Panc1 (cell line): ENCODE data around the gene HOXB3. TPM values are rescaled to one million over a fixed set of nuclear protein-coding genes. Genes with fewer than 3 reads are reported as not detected.

Experiments used
- ATAC-seq: fragments of 200-7000 bp; cut with Tn5 transposase; 2 replicates; pipeline ENCODE4 v1.9.1; 2020; ENCODE audit warnings: mild to moderate bottlenecking, moderate library complexity
- BruUV-seq: library from RNA; stranded (reverse); fragments of 400-500 nt; replicated peaks from 2 replicates; lab custom pipeline; 2021; lab: Mats Ljungman, UMichigan
- CTCF ChIA-PET: fragments of 300-600 bp; sonication (Branson Sonifier 250); formaldehyde crosslinking; loops from one replicate; lab custom pipeline; 2022; ENCODE audit warnings: antibody characterized with exemption; lab: Charles Lee
- POLR2A ChIA-PET: fragments of 300-600 bp; sonication (Branson Sonifier 250); formaldehyde crosslinking; loops from one replicate; lab custom pipeline; 2022; ENCODE audit warnings: antibody characterized with exemption; lab: Charles Lee
- DNase-seq: peaks from one replicate; pipeline ENCODE4 v3.0.0-alpha.2; 2010; ENCODE audit warnings: low read depth, low spot score
- H3K27ac ChIP-seq: 2 replicates; pipeline ENCODE4 v1.5.1; 2011; ENCODE audit warnings: mild to moderate bottlenecking, low read length, inconsistent platforms
- H3K27me3 ChIP-seq: fragments of 200-500 bp; sonication (Bioruptor generic); 2 replicates; pipeline ENCODE4 v1.6.0; 2014; ENCODE audit warnings: low read length, inconsistent platforms; ENCODE audit not compliant: control insufficient read depth, insufficient read depth
- H3K36me3 ChIP-seq: fragments of 200-500 bp; sonication (Bioruptor generic); 2 replicates; pipeline ENCODE4 v1.5.1; 2014; ENCODE audit warnings: inconsistent platforms, mild to moderate bottlenecking, low read length, moderate library complexity; ENCODE audit not compliant: control insufficient read depth, insufficient read depth
- H3K4me1 ChIP-seq: 2 replicates; pipeline ENCODE4 v1.5.1; 2011; ENCODE audit warnings: inconsistent platforms, mild to moderate bottlenecking, low read length, moderate library complexity; ENCODE audit not compliant: control insufficient read depth, insufficient read depth
- H3K4me3 ChIP-seq, 2 experiments: 2 replicates each; pipeline ENCODE4 v1.5.1; 2011 to 2012; ENCODE audit warnings: low read depth in 2 of 2, low read length in 2 of 2, mild to moderate bottlenecking in 2 of 2, inconsistent platforms in 1 of 2, moderate library complexity in 1 of 2
- H3K9me3 ChIP-seq: fragments of 200-500 bp; sonication (Bioruptor generic); 2 replicates; pipeline ENCODE4 v1.5.1; 2014; ENCODE audit warnings: low read depth, mild to moderate bottlenecking, inconsistent platforms, low read length, moderate library complexity; ENCODE audit not compliant: control insufficient read depth, insufficient read depth
- CTCF ChIP-seq: fragments of 450-650 bp; IDR thresholded peaks from 2 replicates; pipeline ENCODE4 v1.5.1; 2017; ENCODE audit warnings: mild to moderate bottlenecking
- POLR2AphosphoS5 ChIP-seq: IDR thresholded peaks from 2 replicates; pipeline ENCODE4 v1.6.1; 2012; ENCODE audit warnings: mild to moderate bottlenecking, low read depth, low read length, moderate library complexity
- REST ChIP-seq, 2 experiments: IDR thresholded peaks; 2 replicates each; pipeline ENCODE4 v1.6.1; 2011 to 2012; ENCODE audit warnings: low read depth in 2 of 2, control low read depth in 1 of 2, low read length in 1 of 2, mild to moderate bottlenecking in 1 of 2, moderate library complexity in 1 of 2; ENCODE audit not compliant: insufficient read depth in 1 of 2
- SIN3A ChIP-seq: IDR thresholded peaks from 2 replicates; pipeline ENCODE4 v1.6.1; 2012; ENCODE audit warnings: low read depth, mild to moderate bottlenecking, low read length, moderate library complexity, borderline replicate concordance; ENCODE audit not compliant: insufficient read depth
- TCF7L2 ChIP-seq: IDR thresholded peaks from 2 replicates; pipeline ENCODE4 v1.6.1; 2011; ENCODE audit warnings: mild to moderate bottlenecking, low read depth, low read length, inconsistent platforms
- in situ Hi-C: cut with HindIII; loops from 2 replicates; pipeline ENCODE4 v1.10.0; 2016; ENCODE audit warnings: low sequenced_read_pairs, low pct_unique_long_range_greater_than_20kb
- intact Hi-C: fragments of 100-400 bp; cut with micrococcal nuclease; formaldehyde crosslinking; loops from one replicate; pipeline ENCODE4 v1.10.0; 2022; ENCODE audit not compliant: unreplicated experiment
- total RNA-seq: library from RNA; stranded (reverse); gene quantifications from one replicate; pipeline ENCODE4 v1.2.1, GENCODE V29; 2021; ENCODE audit not compliant: unreplicated experiment

Gene HOXB3
- total RNA-seq, 1 experiment from 2014 or later, result 127 TPM

GRCh38 chr17:48568499-48569239 is 21.4 kb downstream of the HOXB3 start:
- DNase-seq (no peak), ATAC-seq (no peak)
- H3K36me3 ChIP-seq, result peaks cover 10% of the 10 kb centered on the region; the same call in 1 of the 2 replicates
- in situ Hi-C loops, result no loop called here
- peak overlapping the region; percentile 16 to 99 for H3K4me3 ChIP-seq
- CTCF ChIA-PET, result interaction anchor here (0.6 to 0.8 kb wide), 2 partner anchors 217 to 350 kb away, joined by 3 read pairs; no protein-coding TSS in a partner anchor
- no peaks in the 10 kb centered on the region for H3K27me3 ChIP-seq
- TF ChIP-seq CTCF, result no peak
- no peak for TF ChIP-seq TCF7L2
- TF ChIP-seq POLR2AphosphoS5, result peak; percentile 58; the same call in 1 of the 2 replicates
- no TSS peak for BruUV-seq
- intact Hi-C loops, result no loop called here
- peak overlapping the region; percentile 97 for H3K27ac ChIP-seq
- no peaks in the 10 kb centered on the region for H3K9me3 ChIP-seq
- peaks cover 95% of the 10 kb centered on the region for H3K4me1 ChIP-seq
- POLR2A ChIA-PET, result interaction anchor here (0.6 to 1.6 kb wide), 4 partner anchors 11 to 27 kb away, joined by 4 to 8 read pairs (median 6); no protein-coding TSS in a partner anchor

DNA sequence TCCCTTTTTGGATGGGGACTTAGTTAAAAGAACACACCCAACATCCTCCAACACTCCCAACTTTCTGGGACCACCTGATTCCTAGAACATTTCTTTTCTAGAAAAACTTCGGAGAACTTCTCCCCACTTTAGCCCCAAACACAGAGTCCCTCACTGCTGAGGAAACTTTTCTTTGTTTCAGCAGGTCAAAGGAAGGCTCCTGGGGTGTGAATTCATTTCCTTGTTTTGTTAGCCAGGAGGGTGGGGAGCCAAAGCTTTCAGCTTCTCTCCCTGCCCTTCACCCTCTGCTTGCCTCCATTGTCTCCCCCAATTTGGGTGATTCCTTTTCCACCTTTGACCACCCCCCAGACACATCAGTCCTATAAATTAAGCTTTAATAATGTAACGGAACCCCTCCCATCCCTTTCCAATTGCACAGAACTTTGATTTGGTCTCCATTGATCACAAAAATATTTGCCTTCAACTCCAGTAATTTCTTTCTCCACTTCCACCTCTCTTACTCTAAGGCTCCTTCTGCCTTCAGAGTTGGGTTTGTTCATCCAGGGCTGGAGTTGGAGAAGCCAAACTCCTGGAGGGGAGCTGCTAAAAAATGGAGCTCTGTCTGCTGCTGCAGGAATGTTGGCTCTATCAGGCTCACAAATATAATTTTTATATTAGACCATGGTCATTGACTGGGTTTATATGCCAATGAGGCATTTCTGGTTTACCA is 22.2 kb downstream of the HOXB3 start:
- ATAC-seq (no peak), DNase-seq (no peak)
- Histone ChIP-seq H3K36me3 (peaks cover 7% of the 10 kb centered on the region; the same call in 1 of the 2 replicates), H3K4me1 (peaks cover 95% of the 10 kb centered on the region), H3K27ac (peak overlapping the region; percentile 97), H3K4me3 (peak overlapping the region; percentile 16 to 99; a peak in 3 of 4 replicates), H3K27me3 (no peaks in the 10 kb centered on the region), H3K9me3 (no peaks in the 10 kb centered on the region)
- intact Hi-C loops, result no loop called here
- BruUV-seq, result TSS peak; percentile 6
- TF ChIP-seq TCF7L2, result no peak
- TF ChIP-seq CTCF, result no peak
- no peak; the same call in 1 of the 2 replicates for TF ChIP-seq POLR2AphosphoS5
- ChIA-PET CTCF (interaction anchor here (0.6 kb wide), 1 partner anchor 349 kb away, joined by 3 read pairs; no protein-coding TSS in a partner anchor), POLR2A (interaction anchor here (0.6 to 1.1 kb wide), 3 partner anchors 15 to 27 kb away, joined by 3 to 8 read pairs (median 4); no protein-coding TSS in a partner anchor)
- in situ Hi-C loops, result no loop called here

DNA sequence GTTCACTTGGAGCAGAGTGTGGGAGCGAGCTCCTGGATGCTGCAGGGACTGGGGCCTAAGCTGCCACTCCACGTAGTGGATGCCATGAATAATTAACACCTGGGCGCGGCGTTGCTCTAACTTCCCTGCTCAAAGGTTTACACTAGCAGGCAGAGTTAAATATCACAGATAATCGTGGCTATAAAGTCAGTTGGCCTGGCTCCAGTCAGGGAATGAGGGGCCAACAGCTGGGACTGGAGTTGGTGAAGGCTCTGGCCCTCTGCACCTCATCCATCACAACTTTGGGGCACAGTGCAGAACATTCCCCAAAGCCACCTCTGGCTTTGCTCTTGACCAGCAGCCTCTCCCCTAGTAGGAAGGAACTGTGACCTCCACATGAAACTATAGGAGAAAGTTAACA is 22.8 kb downstream of the HOXB3 start:
- Histone ChIP-seq H3K27me3 (no peaks in the 10 kb centered on the region), H3K36me3 (peaks cover 7% of the 10 kb centered on the region; the same call in 1 of the 2 replicates), H3K27ac (peak overlapping the region; percentile 97), H3K9me3 (no peaks in the 10 kb centered on the region), H3K4me1 (peaks cover 95% of the 10 kb centered on the region), H3K4me3 (peak overlapping the region in 1 of 2 experiments; percentile 99; a peak in 2 of 4 replicates)
- POLR2A ChIA-PET, result interaction anchor here (0.6 to 0.7 kb wide), 2 partner anchors 11 to 14 kb away, joined by 3 to 7 read pairs; no protein-coding TSS in a partner anchor
- ATAC-seq (no peak), DNase-seq (no peak)
- CTCF ChIA-PET, result no interaction called here
- intact Hi-C loops, result no loop called here
- BruUV-seq, result no TSS peak
- TF ChIP-seq TCF7L2 (no peak), CTCF (no peak), REST (IDR thresholded peaks at IDR 0.05; ENCODE audit: insufficient read depth in 1 of 2, low read depth in 2 of 2, low read length in 1 of 2) (no peak), SIN3A (no peak), POLR2AphosphoS5 (no peak)
- in situ Hi-C loops, result no loop called here
